NCI-H2171 (cell line): Measurements from ENCODE around the gene DNAJB9.
A peak's percentile ranks its signal among the peaks of the same experiment; 100 is the strongest.

Experiments used
- DNase-seq: peaks from one replicate; lab custom pipeline; 2025; lab: John Stamatoyannopoulos, UW

Gene DNAJB9

GRCh38 chr7:108568801-108569380 is 783 bp upstream of the DNAJB9 start:
- DNase-seq = peak; percentile 34

GRCh38 chr7:108570146-108570755 is 577 bp downstream of the DNAJB9 start:
- peak; percentile 21 for DNase-seq

GRCh38 chr7:108572480-108572879 is 2.8 kb downstream of the DNAJB9 start:
- no peak for DNase-seq

- no peak for DNase-seq
Observed at GRCh38 chr7:108575156-108575555, 5.5 kb downstream of the DNAJB9 start.

- DNase-seq = no peak
Observed at GRCh38 chr7:108576116-108576515, 6.4 kb downstream of the DNAJB9 start.

GRCh38 chr7:108578937-108579336 is 9.3 kb downstream of the DNAJB9 start:
- no peak for DNase-seq

- no peak for DNase-seq
Observed at GRCh38 chr7:108580298-108580697, 10.6 kb downstream of the DNAJB9 start.

- no peak for DNase-seq
Observed at GRCh38 chr7:108581655-108582491, 12.2 kb downstream of the DNAJB9 start.

GRCh38 chr7:108584211-108584610 is 14.5 kb downstream of the DNAJB9 start:
- DNase-seq = no peak

GRCh38 chr7:108585843-108586242 is 16.2 kb downstream of the DNAJB9 start:
- no peak for DNase-seq

GRCh38 chr7:108586274-108586710 is 16.6 kb downstream of the DNAJB9 start:
- DNase-seq = no peak

GRCh38 chr7:108589199-108589598 is 19.5 kb downstream of the DNAJB9 start:
- no peak for DNase-seq

GRCh38 chr7:108589874-108590273 is 20.2 kb downstream of the DNAJB9 start:
- DNase-seq = no peak

- no peak for DNase-seq
Observed at GRCh38 chr7:108590606-108591005, 20.9 kb downstream of the DNAJB9 start.

GRCh38 chr7:108592646-108593201 is 23.1 kb downstream of the DNAJB9 start:
- DNase-seq = peak; percentile 78

GRCh38 chr7:108596560-108596959 is 26.9 kb downstream of the DNAJB9 start:
- DNase-seq = no peak

- peak; percentile 69 for DNase-seq
Observed at GRCh38 chr7:108598153-108598552, 28.5 kb downstream of the DNAJB9 start.

- peak; percentile 61 for DNase-seq
Observed at GRCh38 chr7:108598914-108599580, 29.4 kb downstream of the DNAJB9 start.

- DNase-seq = no peak
Observed at GRCh38 chr7:108600399-108600798, 30.7 kb downstream of the DNAJB9 start.

- DNase-seq = peak; percentile 34
Observed at GRCh38 chr7:108603656-108604306, 34.1 kb downstream of the DNAJB9 start.

- peak; percentile 61 for DNase-seq
Observed at GRCh38 chr7:108604307-108605077, 34.8 kb downstream of the DNAJB9 start.
